Measurements from ENCODE around the gene RYR3.

Gene RYR3

GRCh38 chr15:33851079-33851478, 540.3 kb downstream of the RYR3 start:
- DNase-seq, result no peak

- no peak for DNase-seq
Measured at GRCh38 chr15:33852094-33852493, 541.3 kb downstream of the RYR3 start.

DNA sequence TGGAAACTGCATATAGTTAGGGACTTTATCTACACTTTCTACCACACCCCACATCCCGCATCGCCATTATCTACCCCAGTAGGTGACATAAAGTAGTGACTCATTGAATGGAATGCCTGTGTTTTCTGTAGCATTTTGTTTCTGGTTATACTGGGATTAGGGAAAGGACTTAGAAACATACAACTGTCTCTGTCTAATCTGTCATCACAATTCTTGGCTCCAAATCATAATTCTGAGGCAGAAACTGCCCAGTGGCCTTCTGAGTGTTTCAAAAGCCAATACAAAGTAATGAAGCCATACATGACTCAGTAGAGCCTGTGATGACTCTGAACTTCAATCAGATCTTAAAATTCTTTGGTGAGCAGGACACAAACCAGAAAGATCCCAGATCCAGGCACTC, 541.8 kb downstream of the RYR3 start:
- DNase-seq, result no peak

DNA sequence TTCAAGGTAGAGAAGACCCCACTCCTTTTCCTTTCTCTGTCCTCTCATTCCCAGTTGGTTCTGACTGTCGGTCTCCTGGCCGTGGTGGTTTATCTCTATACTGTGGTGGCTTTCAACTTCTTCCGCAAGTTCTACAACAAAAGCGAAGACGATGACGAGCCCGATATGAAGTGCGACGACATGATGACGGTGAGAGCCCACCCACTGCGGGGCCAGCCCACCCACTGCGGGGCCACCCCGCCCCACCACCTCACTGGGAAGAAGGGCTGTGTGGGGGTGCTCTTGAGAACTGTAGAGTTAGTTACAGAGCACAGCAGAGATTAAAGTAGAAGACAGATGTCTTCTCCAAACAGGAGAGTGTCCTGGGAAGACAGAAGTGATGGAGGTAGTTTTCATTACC, 547.0 kb downstream of the RYR3 start:
- no peak for DNase-seq

- DNase-seq, result no peak
Measured at GRCh38 chr15:33858836-33859235, 548.1 kb downstream of the RYR3 start.

- no peak for DNase-seq
Measured at GRCh38 chr15:33859992-33860545, 549.3 kb downstream of the RYR3 start.

- no peak for DNase-seq
Measured at GRCh38 chr15:33860754-33861153, 550.0 kb downstream of the RYR3 start.

DNA sequence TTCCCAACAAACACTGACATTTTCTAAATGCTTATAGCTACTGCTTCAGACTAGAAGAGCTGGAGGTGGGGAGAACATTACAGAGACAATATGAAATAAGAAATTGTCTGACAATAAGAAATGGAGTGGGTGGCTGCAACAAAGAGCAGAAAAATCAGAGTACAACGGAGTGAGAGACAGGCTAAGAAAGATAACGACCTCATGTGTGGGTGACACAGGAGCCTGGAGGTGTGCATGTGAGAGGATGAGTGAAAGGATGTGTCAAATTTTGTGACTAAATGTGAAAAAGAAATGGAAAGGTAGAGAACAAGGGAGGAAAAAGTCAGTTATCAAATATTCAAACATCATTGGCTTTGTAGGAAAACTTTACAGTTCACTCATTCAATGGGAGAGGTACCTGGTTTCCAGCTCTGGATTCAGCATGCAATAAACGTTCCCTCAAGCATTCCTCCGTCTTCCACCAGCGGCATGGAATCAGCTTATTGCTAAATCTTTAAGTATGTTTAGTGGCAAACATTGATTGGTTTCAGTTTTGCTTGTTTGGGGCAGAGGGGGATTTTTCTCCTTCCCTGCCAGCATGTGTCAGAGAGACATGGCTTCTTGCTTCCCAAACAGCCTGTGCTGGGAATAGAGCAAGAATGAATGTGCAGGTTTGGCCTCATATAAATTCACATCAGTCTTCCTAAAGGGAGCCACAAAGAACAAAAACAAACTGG, 553.8 kb downstream of the RYR3 start:
- no peak for DNase-seq

DNA sequence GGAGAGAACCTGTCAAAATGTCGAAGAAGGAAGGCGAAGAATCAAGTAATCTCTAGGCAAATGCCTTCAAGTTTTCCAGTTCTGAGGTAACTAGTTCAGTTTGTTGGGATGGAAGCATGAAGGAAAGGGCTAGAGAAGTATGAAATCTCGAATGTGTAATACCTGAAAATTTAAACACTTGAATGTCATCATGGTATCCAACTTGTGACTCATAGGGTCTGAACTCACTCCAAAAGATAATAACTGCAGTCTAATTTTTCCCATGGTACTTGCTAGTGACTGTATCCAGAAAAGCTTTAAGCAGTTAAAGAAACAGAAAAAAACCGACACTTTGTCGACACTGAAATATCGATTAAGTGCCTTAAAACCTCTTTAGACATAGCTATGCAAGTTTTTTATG, 554.6 kb downstream of the RYR3 start:
- DNase-seq, result no peak

DNA sequence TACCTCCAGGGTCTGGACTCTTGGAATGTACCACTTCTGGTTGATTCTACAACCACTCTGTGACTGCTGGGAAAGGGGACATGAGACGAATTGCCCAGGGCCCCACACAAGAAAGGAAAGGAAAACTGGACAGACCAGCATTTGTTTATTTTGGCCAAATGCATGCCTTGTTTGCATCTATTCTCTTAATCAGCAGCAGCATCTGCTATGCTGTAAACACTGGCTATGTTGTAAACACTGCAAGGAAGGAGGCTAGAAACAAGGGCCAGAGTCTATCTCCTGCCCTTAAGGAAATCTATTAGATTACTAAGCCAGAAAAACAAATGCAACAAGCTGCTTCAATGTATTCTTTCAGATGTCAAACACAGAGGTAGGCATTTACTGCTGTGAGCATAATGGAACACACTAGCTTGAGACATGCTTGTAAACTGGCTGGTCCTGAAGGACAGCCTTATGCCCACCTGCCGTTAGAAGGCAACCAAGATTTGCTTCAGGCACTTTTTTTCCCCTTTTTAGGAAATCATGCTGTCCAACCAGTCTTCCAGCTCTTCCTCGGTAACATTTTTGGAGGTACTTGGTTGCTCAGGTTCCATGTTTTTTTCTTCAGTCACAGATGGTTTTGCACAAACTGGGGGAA, 555.5 kb downstream of the RYR3 start:
- no peak for DNase-seq

- DNase-seq, result no peak
Measured at GRCh38 chr15:33871980-33872379, 561.2 kb downstream of the RYR3 start.

- DNase-seq, result no peak
Measured at GRCh38 chr15:33872416-33873106, 561.8 kb downstream of the RYR3 start.

GRCh38 chr15:33874156-33874555, 563.4 kb downstream of the RYR3 start:
- DNase-seq, result no peak

GRCh38 chr15:33882921-33883320, 572.2 kb downstream of the RYR3 start:
- DNase-seq, result no peak

DNA sequence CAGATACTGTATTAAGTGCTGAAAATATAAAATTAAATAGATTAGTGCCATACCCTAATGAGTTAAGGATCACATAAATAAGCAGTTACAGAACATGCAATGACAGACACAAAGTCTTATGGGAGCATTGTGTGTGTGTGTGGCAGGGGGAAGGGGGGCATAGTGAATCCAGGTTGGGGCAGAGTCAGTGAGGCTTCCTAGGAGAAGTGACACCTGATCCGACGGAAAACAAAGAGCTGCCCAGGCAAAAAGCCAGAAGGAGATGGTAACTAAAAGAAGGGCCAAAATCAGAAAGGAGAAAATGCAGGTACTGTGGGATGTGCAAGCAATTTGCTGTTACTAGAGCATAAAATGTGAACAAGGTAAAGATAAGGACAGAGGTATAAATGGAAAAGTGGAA, 577.4 kb downstream of the RYR3 start:
- DNase-seq, result no peak

DNA sequence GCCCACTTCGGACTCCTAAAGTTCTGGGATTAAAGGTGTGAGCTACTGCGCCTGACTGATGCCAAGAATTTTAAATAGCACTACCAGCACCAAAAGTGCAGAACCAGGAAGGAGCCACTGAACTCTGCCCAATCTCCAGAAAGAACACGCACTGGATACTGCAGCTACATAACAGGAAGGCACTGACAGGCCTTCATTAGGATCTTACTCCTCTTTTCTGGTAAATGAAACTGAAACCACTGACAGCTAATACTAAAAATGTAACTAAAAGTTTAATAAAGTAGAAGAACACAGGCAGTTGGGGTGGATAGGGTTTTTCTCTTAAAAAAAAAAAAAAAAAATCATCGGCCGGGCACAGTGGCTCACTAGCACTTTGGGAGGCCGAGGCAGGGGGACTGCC, 583.4 kb downstream of the RYR3 start:
- DNase-seq, result no peak

- no peak for DNase-seq
Measured at GRCh38 chr15:33902043-33902442, 591.3 kb downstream of the RYR3 start.

DNA sequence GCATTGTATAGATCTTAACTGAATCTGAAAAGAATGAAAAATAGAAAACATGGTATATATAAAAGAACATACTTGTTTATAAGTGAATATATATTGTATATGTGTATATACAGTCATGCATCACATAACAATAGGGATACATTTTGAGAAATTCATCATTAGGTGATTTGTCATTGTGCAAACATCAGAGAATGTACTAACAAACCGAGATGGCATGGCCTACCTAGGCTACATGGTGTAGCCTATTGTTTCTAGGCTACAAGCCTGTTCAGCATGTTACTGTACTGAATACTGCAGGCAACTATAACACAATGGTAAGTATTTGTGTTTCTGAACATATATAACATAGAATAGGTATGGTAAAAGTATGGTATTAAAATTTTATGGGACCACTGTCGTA, 592.9 kb downstream of the RYR3 start:
- DNase-seq, result no peak

DNA sequence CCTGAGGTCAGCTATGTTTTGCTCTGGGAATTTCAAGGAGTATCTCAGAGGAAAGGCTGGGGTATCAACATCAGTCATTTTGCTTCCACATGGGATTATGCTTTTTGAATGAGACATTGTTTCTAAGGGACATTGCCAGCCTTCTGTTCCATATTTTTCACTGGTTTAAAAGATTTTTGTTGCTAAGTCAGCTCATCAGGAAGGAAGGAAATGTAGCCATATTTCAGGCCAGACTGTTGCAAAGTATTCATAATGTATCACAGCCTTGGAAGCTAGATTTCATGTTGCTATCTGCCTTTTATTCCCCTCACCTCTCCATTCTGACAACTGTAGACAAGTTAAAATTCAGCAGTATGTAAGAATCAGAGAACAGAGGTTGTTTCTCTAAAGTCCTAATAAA, 596.6 kb downstream of the RYR3 start:
- no peak for DNase-seq

DNA sequence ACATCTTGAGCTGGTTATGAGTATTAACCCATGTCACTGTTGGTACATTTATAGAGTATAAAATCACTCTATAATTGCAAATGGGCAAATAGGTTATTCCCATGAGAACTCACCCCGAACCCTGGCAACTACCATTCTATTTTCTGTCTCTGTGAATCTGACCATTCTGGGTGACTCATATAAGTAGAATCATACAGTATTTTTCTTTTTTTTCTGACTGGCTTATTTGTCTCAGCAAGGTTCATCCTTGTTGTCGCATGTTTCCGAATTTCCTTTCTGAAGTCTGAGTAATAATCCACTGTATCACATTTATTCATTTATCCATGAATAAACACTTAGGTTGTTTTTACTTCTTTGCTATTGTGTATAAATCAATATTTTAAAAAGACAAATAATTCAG, 597.6 kb downstream of the RYR3 start:
- no peak for DNase-seq

GRCh38 chr15:33910741-33911140, 600.0 kb downstream of the RYR3 start:
- no peak for DNase-seq

DNA sequence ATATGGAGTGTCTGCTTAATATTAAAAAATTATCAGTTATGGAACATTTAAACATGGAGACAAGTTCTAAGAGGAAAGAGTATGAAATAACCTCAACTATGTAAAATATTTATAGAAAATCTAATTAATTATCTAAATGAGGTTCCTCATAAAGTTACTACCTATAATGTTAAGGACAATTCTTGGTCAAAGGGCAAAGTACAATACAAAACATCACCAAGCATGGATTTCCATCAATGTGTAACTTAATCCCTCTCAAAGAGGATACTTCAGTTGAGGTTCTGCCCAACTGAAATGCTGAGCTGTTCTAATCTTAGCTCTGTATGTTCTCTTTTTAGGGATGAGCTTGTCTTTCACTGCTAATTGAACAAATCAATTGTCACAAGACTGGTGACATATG, 601.6 kb downstream of the RYR3 start:
- DNase-seq, result no peak

DNA sequence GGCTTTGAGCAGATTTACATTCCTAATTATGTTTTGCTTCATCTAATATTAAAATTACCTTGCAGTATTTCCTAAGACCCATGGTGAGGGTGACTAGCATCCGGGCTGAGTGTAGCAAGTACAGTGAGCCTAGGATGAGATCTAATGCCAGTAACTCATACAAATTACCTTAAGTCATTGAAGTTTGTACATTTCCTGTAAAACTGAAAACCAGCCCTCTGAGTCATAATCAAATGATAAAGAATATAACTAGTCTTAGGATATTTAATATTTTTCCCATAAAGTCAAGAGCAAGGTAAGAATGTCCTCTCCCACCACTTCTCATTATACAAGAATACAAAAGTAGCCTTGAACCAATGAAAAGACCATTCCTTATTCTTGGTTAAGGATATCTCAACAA, 602.7 kb downstream of the RYR3 start:
- DNase-seq, result no peak
